ENCODE results near the gene MYO18A.

DNA sequence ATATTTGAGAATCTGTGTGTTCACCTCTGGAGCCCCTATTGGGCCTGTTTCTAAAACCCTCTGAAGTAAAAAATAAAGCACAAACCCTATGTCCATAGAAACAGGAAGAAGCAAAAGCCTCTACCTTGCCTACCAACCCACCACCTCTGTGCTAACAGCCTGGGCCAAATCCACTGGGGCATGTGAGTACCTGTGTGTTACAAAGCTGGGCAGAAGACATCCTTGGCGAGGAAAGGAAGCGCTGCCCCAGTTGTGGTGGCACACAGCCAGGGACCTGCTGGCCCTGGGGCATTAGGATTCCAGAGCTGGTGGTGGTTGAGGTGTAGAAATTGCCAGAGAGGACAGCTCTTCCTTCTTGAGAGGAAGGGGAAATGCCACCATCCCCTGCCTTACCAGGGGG lies 30.0 kb downstream of the MYO18A start:
- TF ChIP-seq, protein P1, sequence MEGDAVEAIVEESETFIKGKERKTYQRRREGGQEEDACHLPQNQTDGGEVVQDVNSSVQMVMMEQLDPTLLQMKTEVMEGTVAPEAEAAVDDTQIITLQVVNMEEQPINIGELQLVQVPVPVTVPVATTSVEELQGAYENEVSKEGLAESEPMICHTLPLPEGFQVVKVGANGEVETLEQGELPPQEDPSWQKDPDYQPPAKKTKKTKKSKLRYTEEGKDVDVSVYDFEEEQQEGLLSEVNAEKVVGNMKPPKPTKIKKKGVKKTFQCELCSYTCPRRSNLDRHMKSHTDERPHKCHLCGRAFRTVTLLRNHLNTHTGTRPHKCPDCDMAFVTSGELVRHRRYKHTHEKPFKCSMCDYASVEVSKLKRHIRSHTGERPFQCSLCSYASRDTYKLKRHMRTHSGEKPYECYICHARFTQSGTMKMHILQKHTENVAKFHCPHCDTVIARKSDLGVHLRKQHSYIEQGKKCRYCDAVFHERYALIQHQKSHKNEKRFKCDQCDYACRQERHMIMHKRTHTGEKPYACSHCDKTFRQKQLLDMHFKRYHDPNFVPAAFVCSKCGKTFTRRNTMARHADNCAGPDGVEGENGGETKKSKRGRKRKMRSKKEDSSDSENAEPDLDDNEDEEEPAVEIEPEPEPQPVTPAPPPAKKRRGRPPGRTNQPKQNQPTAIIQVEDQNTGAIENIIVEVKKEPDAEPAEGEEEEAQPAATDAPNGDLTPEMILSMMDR (IDR thresholded peaks at IDR 0.05; ENCODE audit: insufficient read depth, low read length): no peak
- TF ChIP-seq SPI1 (IDR thresholded peaks at IDR 0.05; ENCODE audit: borderline replicate concordance, low read depth) (no peak; the same call in 1 of the 2 replicates), POLR2AphosphoS5 (IDR thresholded peaks at IDR 0.05; ENCODE audit: low read depth) (no peak)
